ENCODE data around the gene ANKRD33B. TPM values are rescaled to one million over a fixed set of nuclear protein-coding genes. Genes with fewer than 3 reads are reported as not detected.

Gene ANKRD33B
- total and polyA plus RNA-seq, 7 donors, result 1.4 to 32.7 (median 7.8) TPM

- Histone ChIP-seq H3K27ac (no peak overlapping the region), H3K9me3 (no peaks in the 10 kb centered on the region), H3K4me3 (no peak overlapping the region), H3K36me3 (ENCODE audit: insufficient read depth in 1 of 2, low read depth in 1 of 2) (no peaks in the 10 kb centered on the region), H3K27me3 (ENCODE audit: insufficient read depth in 3 of 3, low read length in 2 of 3) (no peaks in the 10 kb centered on the region), H3K4me1 (peaks cover 8% of the 10 kb centered on the region)
- intact Hi-C loops (cut with DNase I), result no loop called here
- ATAC-seq, result no peak
- DNase-seq, result no peak
- no peak for TF ChIP-seq CTCF (IDR thresholded peaks at IDR 0.05)
- 68 to 76% (median 69%) methylated on average over 11 of the region's 11 CpGs for WGBS, 3 donors
These were observed 25.0 kb downstream of the ANKRD33B start for GRCh38 chr5:10588779-10589447.

DNA sequence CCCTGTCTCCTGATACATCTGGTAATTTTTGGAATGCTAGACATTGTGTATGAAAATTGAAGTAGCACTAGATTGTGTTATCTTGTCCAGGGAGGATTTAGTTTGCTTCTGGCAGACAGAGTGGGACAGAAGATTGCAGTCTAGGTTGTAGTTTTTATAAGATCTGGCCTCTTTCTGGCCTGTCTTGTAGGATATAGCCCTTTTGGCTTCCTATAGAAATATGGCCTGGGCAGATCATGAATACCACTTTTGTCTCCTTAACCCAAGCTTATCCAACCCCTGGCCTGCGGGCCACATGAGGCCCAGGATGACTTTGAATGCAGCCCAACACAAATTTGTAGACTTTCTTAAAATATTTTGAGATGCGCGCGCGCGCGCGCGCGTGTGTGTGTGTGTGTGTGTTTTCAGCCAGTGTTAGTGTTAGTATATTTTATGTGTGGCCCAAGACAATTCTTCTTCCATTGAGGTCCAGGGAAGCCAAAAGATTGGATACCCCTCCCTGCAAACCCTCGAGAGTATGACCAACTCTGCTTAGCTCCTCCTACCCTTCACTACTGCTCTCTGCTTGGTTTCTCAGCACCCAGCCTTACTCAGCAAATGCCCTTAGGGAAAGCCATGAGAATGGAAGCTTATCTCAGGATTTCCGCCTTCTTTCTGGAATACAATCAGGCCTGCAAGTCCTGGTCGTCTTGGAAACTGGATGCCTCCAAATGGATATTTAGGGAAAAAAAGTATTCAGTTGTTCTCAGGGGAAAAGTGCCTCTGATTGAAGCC lies 26.5 kb downstream of the ANKRD33B start:
- DNase-seq (no peak), ATAC-seq (peak in 1 of 4 donors; percentile 31)
- H3K27me3 ChIP-seq (ENCODE audit: insufficient read depth in 3 of 3, low read length in 2 of 3), result no peaks in the 10 kb centered on the region
- no peaks in the 10 kb centered on the region for H3K9me3 ChIP-seq
- intact Hi-C loops (cut with DNase I), result no loop called here
- 67 to 69% (median 69%) methylated on average over 13 of the region's 13 CpGs for WGBS, 3 donors
- peaks cover 21% of the 10 kb centered on the region for H3K4me1 ChIP-seq
- H3K27ac ChIP-seq, result peak overlapping the region; percentile 50
- no peaks in the 10 kb centered on the region for H3K36me3 ChIP-seq (ENCODE audit: insufficient read depth in 1 of 2, low read depth in 1 of 2)
- no peak for TF ChIP-seq CTCF (IDR thresholded peaks at IDR 0.05)
- no peak overlapping the region for H3K4me3 ChIP-seq

GRCh38 chr5:10591159-10591558 lies 27.3 kb downstream of the ANKRD33B start:
- H3K4me3 ChIP-seq, result no peak overlapping the region
- H3K27me3 ChIP-seq (ENCODE audit: insufficient read depth in 3 of 3, low read length in 2 of 3), result no peaks in the 10 kb centered on the region
- intact Hi-C loops (cut with DNase I), result no loop called here
- H3K4me1 ChIP-seq, result peaks cover 27% of the 10 kb centered on the region
- H3K27ac ChIP-seq, result peak overlapping the region; percentile 50
- 64 to 84% (median 76%) methylated on average over 6 of the region's 6 CpGs for WGBS, 3 donors
- no peak for TF ChIP-seq CTCF (IDR thresholded peaks at IDR 0.05)
- H3K36me3 ChIP-seq (ENCODE audit: insufficient read depth in 1 of 2, low read depth in 1 of 2), result no peaks in the 10 kb centered on the region
- no peaks in the 10 kb centered on the region for H3K9me3 ChIP-seq
- ATAC-seq, result no peak
- no peak for DNase-seq

GRCh38 chr5:10591966-10592365 lies 28.1 kb downstream of the ANKRD33B start:
- TF ChIP-seq CTCF (IDR thresholded peaks at IDR 0.05), result no peak
- 57 to 90% (median 57%) methylated on average over 3 of the region's 3 CpGs for WGBS, 3 donors
- Histone ChIP-seq H3K4me1 (peaks cover 33% of the 10 kb centered on the region), H3K9me3 (no peaks in the 10 kb centered on the region), H3K27me3 (ENCODE audit: insufficient read depth in 3 of 3, low read length in 2 of 3) (no peaks in the 10 kb centered on the region), H3K36me3 (ENCODE audit: insufficient read depth in 1 of 2, low read depth in 1 of 2) (no peaks in the 10 kb centered on the region), H3K27ac (no peak overlapping the region), H3K4me3 (no peak overlapping the region)
- no peak for ATAC-seq
- DNase-seq, result no peak
- intact Hi-C loops (cut with DNase I), result no loop called here

Measured in psoas muscle (tissue), 8 donors.